ENCODE measurements around the gene PPP3R1. TPM values are rescaled to one million over a fixed set of nuclear protein-coding genes. Genes with fewer than 3 reads are reported as not detected.

PPP3R1 gene
- total RNA-seq, 4 donors from 2014 or later = 23.8 to 31.6 (median 29.9) TPM

- no peak for TF ChIP-seq POLR2A (IDR thresholded peaks at IDR 0.05)
- no peak for TF ChIP-seq POLR2AphosphoS5 (IDR thresholded peaks at IDR 0.05)
- TF ChIP-seq EP300 (IDR thresholded peaks at IDR 0.05) = no peak
- no peak for TF ChIP-seq CTCF (IDR thresholded peaks at IDR 0.05)
- Histone ChIP-seq H3K27me3 (no peaks in the 10 kb centered on the region), H3K4me1 (peaks cover 0 to 31% (median 0%) of the 10 kb centered on the region in 3 donors), H3K27ac (peak overlapping the region in 3 of 4 donors; percentile 11 to 22 (median 17)), H3K4me3 (no peak overlapping the region), H3K9me3 (no peaks in the 10 kb centered on the region), H3K36me3 (no peaks in the 10 kb centered on the region)
- peak; percentile 71 for ATAC-seq
- WGBS, 2 donors (ENCODE audit: low coverage in 1 of 2) = 6 to 31% methylated on average over 10 of the region's 10 CpGs
Observed at GRCh38 chr2:68287580-68288441, 35.5 kb upstream of the PPP3R1 start.

GRCh38 chr2:68284896-68285295 lies 32.6 kb upstream of the PPP3R1 start:
- Histone ChIP-seq H3K9me3 (no peaks in the 10 kb centered on the region), H3K36me3 (no peaks in the 10 kb centered on the region), H3K27ac (no peak overlapping the region), H3K4me3 (no peak overlapping the region), H3K4me1 (peaks cover 0 to 37% (median 0%) of the 10 kb centered on the region in 3 donors), H3K27me3 (no peaks in the 10 kb centered on the region)
- ATAC-seq = peak; percentile 66
- TF ChIP-seq CTCF (IDR thresholded peaks at IDR 0.05) (no peak), POLR2AphosphoS5 (IDR thresholded peaks at IDR 0.05) (no peak), POLR2A (IDR thresholded peaks at IDR 0.05) (no peak), EP300 (IDR thresholded peaks at IDR 0.05) (no peak)
- 33 to 41% methylated on average over 3 of the region's 3 CpGs for WGBS, 2 donors (ENCODE audit: low coverage in 1 of 2)

GRCh38 chr2:68283419-68283812 lies 31.1 kb upstream of the PPP3R1 start:
- 100% methylated on average over 1 of the region's 1 CpG for WGBS, 2 donors (ENCODE audit: low coverage in 1 of 2)
- Histone ChIP-seq H3K9me3 (no peaks in the 10 kb centered on the region), H3K27me3 (no peaks in the 10 kb centered on the region), H3K36me3 (no peaks in the 10 kb centered on the region), H3K4me1 (peaks cover 0 to 33% (median 0%) of the 10 kb centered on the region in 3 donors), H3K4me3 (no peak overlapping the region), H3K27ac (no peak overlapping the region)
- TF ChIP-seq CTCF (IDR thresholded peaks at IDR 0.05) = no peak
- no peak for TF ChIP-seq POLR2AphosphoS5 (IDR thresholded peaks at IDR 0.05)
- no peak for TF ChIP-seq EP300 (IDR thresholded peaks at IDR 0.05)
- TF ChIP-seq POLR2A (IDR thresholded peaks at IDR 0.05) = no peak
- ATAC-seq = no peak

GRCh38 chr2:68282811-68283418 lies 30.6 kb upstream of the PPP3R1 start:
- H3K4me3 ChIP-seq = no peak overlapping the region
- no peak overlapping the region for H3K27ac ChIP-seq
- H3K9me3 ChIP-seq = no peaks in the 10 kb centered on the region
- H3K27me3 ChIP-seq = no peaks in the 10 kb centered on the region
- no peaks in the 10 kb centered on the region for H3K36me3 ChIP-seq
- TF ChIP-seq EP300 (IDR thresholded peaks at IDR 0.05) (no peak), CTCF (IDR thresholded peaks at IDR 0.05) (peak; percentile 68 to 74 (median 69))
- no peak for ATAC-seq
- H3K4me1 ChIP-seq = peaks cover 0 to 28% (median 0%) of the 10 kb centered on the region in 3 donors
- WGBS, 2 donors (ENCODE audit: low coverage in 1 of 2) = 37 to 39% methylated on average over 5 of the region's 5 CpGs
